A549 (cell line): Measurements from ENCODE around the gene GFM1. TPM values are rescaled to one million over a fixed set of nuclear protein-coding genes. Genes with fewer than 3 reads are reported as not detected.
A peak's percentile ranks its signal among the peaks of the same experiment; 100 is the strongest.

ENCODE experiments used
- ATAC-seq, 2 experiments: fragments of 200-7000 bp in 1 of 2; fragments of >200 bp in 1 of 2; cut with Nextera tagmentation in 1 of 2; cut with Tn5 transposase in 1 of 2; 3 replicates each; pipeline versions ENCODE4 v1.8.0 to v1.9.1; 2018 to 2020; ENCODE audit warnings: mild to moderate bottlenecking in 1 of 2, moderate library complexity in 1 of 2
- CTCF ChIA-PET: fragments of 300-600 bp; sonication (Branson Sonifier 250); formaldehyde crosslinking; extraction: SDS; loops from one replicate; lab custom pipeline; 2021; ENCODE audit warnings: antibody characterized with exemption, inconsistent platforms; lab: Yijun Ruan, JAX
- POLR2A ChIA-PET: fragments of 350-600 bp; formaldehyde crosslinking; extraction: SDS; loops from one replicate; lab custom pipeline; 2021; ENCODE audit warnings: antibody characterized with exemption, inconsistent platforms; lab: Yijun Ruan, JAX
- DNase-seq, 2 experiments: peaks; one replicate each; pipeline versions ENCODE4 v3.0.0 to v3.0.0-alpha.2; 2011 to 2016; ENCODE audit warnings: low read depth in 1 of 2, low spot score in 1 of 2
- FAIRE-seq: peaks from 2 replicates; lab custom pipeline; 2011; peaks lifted over from hg19 to GRCh38; lab: Jason Lieb, UNC
- H3K27ac ChIP-seq, 2 experiments: fragments of >200 bp; sonication (Bioruptor Twin); formaldehyde crosslinking; 3 replicates each; pipeline ENCODE4 v1.5.1; 2016 to 2017
- H3K4me1 ChIP-seq: fragments of >200 bp; sonication (Bioruptor Twin); formaldehyde crosslinking; 3 replicates; pipeline ENCODE4 v1.6.1; 2016
- H3K4me2 ChIP-seq: fragments of >200 bp; sonication (Bioruptor Twin); formaldehyde crosslinking; 3 replicates; pipeline ENCODE4 v1.6.1; 2016
- H3K4me3 ChIP-seq: fragments of >200 bp; sonication (Bioruptor Twin); formaldehyde crosslinking; 3 replicates; pipeline ENCODE4 v1.5.1; 2016
- H3K9me3 ChIP-seq: fragments of >200 bp; sonication (Bioruptor Twin); formaldehyde crosslinking; 3 replicates; pipeline ENCODE4 v1.6.1; 2016
- ATOH8 ChIP-seq: fragments of 250-450 bp; sonication (Bioruptor Pico); IDR thresholded peaks from 2 replicates; pipeline ENCODE4 v1.5.0; 2020; ENCODE audit warnings: low read depth, mild to moderate bottlenecking, moderate library complexity
- BCL3 ChIP-seq: fragments of >200 bp; sonication (Bioruptor Twin); formaldehyde crosslinking; IDR thresholded peaks from 3 replicates; pipeline ENCODE4 v1.6.1; 2016
- CHD4 ChIP-seq: fragments of 200-600 bp; sonication (generic); IDR thresholded peaks from 2 replicates; pipeline ENCODE4 v1.6.1; 2016; ENCODE audit warnings: antibody characterized with exemption, mild to moderate bottlenecking, borderline replicate concordance
- CTCF ChIP-seq: fragments of >200 bp; sonication (Bioruptor Twin); formaldehyde crosslinking; IDR thresholded peaks from 3 replicates; pipeline ENCODE4 v1.5.1; 2016
- ELK1 ChIP-seq: fragments of 150-350 bp; IDR thresholded peaks from 2 replicates; pipeline ENCODE4 v1.6.1; 2014; ENCODE audit warnings: low read depth, mild to moderate bottlenecking, low read length
- HEYL ChIP-seq: fragments of 250-450 bp; sonication (Bioruptor Pico); IDR thresholded peaks from 2 replicates; pipeline ENCODE4 v1.8.0; 2021; ENCODE audit warnings: mild to moderate bottlenecking, moderate library complexity
- HMGXB4 ChIP-seq: fragments of 250-450 bp; sonication (Bioruptor Pico); IDR thresholded peaks from 2 replicates; pipeline ENCODE4 v1.5.0; 2021; ENCODE audit warnings: mild to moderate bottlenecking, moderate library complexity, borderline replicate concordance
- HOXA7 ChIP-seq: fragments of 250-450 bp; sonication (Bioruptor Pico); IDR thresholded peaks from 2 replicates; pipeline ENCODE4 v1.5.0; 2020; ENCODE audit warnings: mild to moderate bottlenecking, moderate library complexity
- HOXB13 ChIP-seq: fragments of 250-450 bp; sonication (Bioruptor Pico); IDR thresholded peaks from 2 replicates; pipeline ENCODE4 v1.5.0; 2020; ENCODE audit warnings: low read depth, mild to moderate bottlenecking, moderate library complexity
- JUNB ChIP-seq: fragments of >200 bp; sonication (Bioruptor Twin); formaldehyde crosslinking; IDR thresholded peaks from 2 replicates; pipeline ENCODE4 v1.6.1; 2016
- KDM1A ChIP-seq: fragments of 200-600 bp; sonication (generic); IDR thresholded peaks from 2 replicates; pipeline ENCODE4 v1.6.1; 2016; ENCODE audit warnings: low read depth, mild to moderate bottlenecking
- MAX ChIP-seq: IDR thresholded peaks from 2 replicates; pipeline ENCODE4 v1.6.1; 2012
- NPAS2 ChIP-seq: fragments of 250-450 bp; sonication (Bioruptor Pico); IDR thresholded peaks from 2 replicates; pipeline ENCODE4 v1.8.0; 2022; ENCODE audit warnings: mild to moderate bottlenecking, moderate library complexity, borderline replicate concordance
- PBX3 ChIP-seq: IDR thresholded peaks from 2 replicates; pipeline ENCODE4 v1.6.1; 2012
- POLR2AphosphoS2 ChIP-seq: conservative IDR thresholded peaks from 2 replicates; pipeline ENCODE4 v1.6.1; 2012; ENCODE audit warnings: low read length, improper control_type of control experiment, inconsistent platforms
- RAD21 ChIP-seq, 2 experiments: fragments of >200 bp in 1 of 2; sonication (Bioruptor Twin) in 1 of 2; formaldehyde crosslinking in 1 of 2; IDR thresholded peaks in 1 of 2; conservative IDR thresholded peaks in 1 of 2; 2 replicates in 1 of 2; 3 replicates in 1 of 2; pipeline ENCODE4 v1.6.1; 2012 to 2018; ENCODE audit warnings: inconsistent platforms in 1 of 2
- RCOR1 ChIP-seq: fragments of 150-350 bp; IDR thresholded peaks from 2 replicates; pipeline ENCODE4 v1.6.1; 2014; ENCODE audit warnings: antibody characterized with exemption, low read length, low read depth
- REST ChIP-seq: fragments of 200-600 bp; sonication (generic); IDR thresholded peaks from 2 replicates; pipeline ENCODE4 v1.6.1; 2016; ENCODE audit warnings: antibody characterized with exemption, mild to moderate bottlenecking, moderate library complexity
- USF2 ChIP-seq: fragments of 450-650 bp; IDR thresholded peaks from 2 replicates; pipeline ENCODE4 v1.6.1; 2014; ENCODE audit warnings: antibody characterized with exemption
- ZC3H11A ChIP-seq: fragments of 450-650 bp; IDR thresholded peaks from 2 replicates; pipeline ENCODE4 v1.6.1; 2014; ENCODE audit warnings: antibody characterized with exemption, mild to moderate bottlenecking
- WGBS: methylation state at CpG from one replicate; pipeline ENCODE4 v1.1.6; 2017; ENCODE audit errors: missing lambda C conversion rate; 5-methylcytosine and 5-hydroxymethylcytosine counted together
- polyA plus RNA-seq, 4 experiments: library from polyadenylated mRNA; depleted of rRNA in 3 of 4; stranded (reverse); fragments of >200 nt; fragmentation: RNase III in 1 of 4; extraction: RNeasy Plus Mini Kit Qiagen cat#74134 plus additional on column Dnase treatment in 1 of 4; gene quantifications; 2 replicates in 3 of 4; 3 replicates in 1 of 4; pipeline ENCODE4 v1.2.3, GENCODE V29; 2011 to 2017

The GFM1 gene
- polyA plus RNA-seq, 2 of the 4 experiments (the other 2 are of a cell fraction): 48.8 to 71.4 TPM

GRCh38 chr3:158731486-158731885 lies 87.2 kb downstream of the GFM1 start:
- POLR2A ChIA-PET: no interaction called here
- peak overlapping the region; percentile 85 to 92 for H3K27ac ChIP-seq

More at GRCh38 chr3:158731486-158731885, 87.2 kb downstream of the GFM1 start:
- WGBS: 88% methylated on average over 14 of the region's 14 CpGs
- H3K4me3 ChIP-seq: peak overlapping the region; percentile 72
- CTCF ChIA-PET: interaction anchor here (0.6 to 11.7 kb wide), 3 partner anchors 30 to 72 kb away, joined by 3 to 202 read pairs (median 3); no protein-coding TSS in a partner anchor
- peaks cover 12% of the 10 kb centered on the region for H3K9me3 ChIP-seq
- TF ChIP-seq USF2 (no peak), HEYL (CRISPR knock-in tag) (no peak), NPAS2 (CRISPR knock-in tag) (no peak), ELK1 (no peak), MAX (no peak), KDM1A (no peak), ZC3H11A (no peak), CHD4 (no peak), RCOR1 (no peak), PBX3 (no peak), JUNB (no peak), CTCF (no peak), HOXA7 (CRISPR knock-in tag) (no peak), HOXB13 (CRISPR knock-in tag) (no peak), ATOH8 (no peak), BCL3 (no peak), RAD21 (conservative IDR thresholded peaks at IDR 0.05 in 1 of 2, IDR thresholded peaks at IDR 0.05 in 1 of 2) (no peak), REST (no peak), POLR2AphosphoS2 (no peak), HMGXB4 (CRISPR knock-in tag) (no peak)
- peak overlapping the region; percentile 75 for H3K4me2 ChIP-seq
- H3K4me1 ChIP-seq: peaks cover 34% of the 10 kb centered on the region
- FAIRE-seq (no peak), ATAC-seq (no peak), DNase-seq (no peak)
